HepG2 (cell line): ENCODE data around the gene TMEM209. TPM values are rescaled to one million over a fixed set of nuclear protein-coding genes. Genes with fewer than 3 reads are reported as not detected.

Experiments
- ATAC-seq: fragments of 200-7000 bp; cut with Tn5 transposase; 3 replicates; pipeline ENCODE4 v1.9.1; 2020; ENCODE audit warnings: mild to moderate bottlenecking, moderate library complexity
- BruUV-seq: library from RNA; stranded (reverse); fragments of 400-500 nt; replicated peaks from 2 replicates; lab custom pipeline; 2021; lab: Mats Ljungman, UMichigan
- CTCF ChIA-PET: fragments of 300-600 bp; formaldehyde crosslinking; extraction: SDS; loops from one replicate; lab custom pipeline; 2021; ENCODE audit warnings: low total read pairs, inconsistent platforms, low intra/inter-chr PET ratio; lab: Yijun Ruan, JAX
- POLR2A ChIA-PET: fragments of 350-600 bp; sonication (Branson Sonifier 250); formaldehyde crosslinking; loops from one replicate; lab custom pipeline; 2020; ENCODE audit warnings: antibody characterized with exemption, inconsistent platforms; lab: Yijun Ruan, JAX
- DNase-seq: peaks from one replicate; pipeline ENCODE4 v3.0.0-alpha.2; 2015; ENCODE audit warnings: low spot score
- FAIRE-seq: peaks from 3 replicates; lab custom pipeline; 2011; peaks lifted over from hg19 to GRCh38; lab: Jason Lieb, UNC
- H2AFZ ChIP-seq: one replicate; pipeline ENCODE4 v1.6.1; 2011; ENCODE audit warnings: low read length, inconsistent platforms
- H3K27ac ChIP-seq: fragments of 300-600 bp; 3 replicates; pipeline ENCODE4 v1.8.0; 2011; ENCODE audit warnings: mixed run types, mild to moderate bottlenecking, mixed read lengths, low read length, inconsistent platforms; ENCODE audit not compliant: insufficient read depth; ENCODE audit errors: extremely low read length
- H3K27me3 ChIP-seq, 2 experiments: fragments of 200-600 bp in 1 of 2; 2 replicates in 1 of 2; 3 replicates in 1 of 2; pipeline versions ENCODE4 v1.6.0 to v1.8.0; 2011; ENCODE audit warnings: low read length in 2 of 2, mild to moderate bottlenecking in 2 of 2, moderate library complexity in 2 of 2, inconsistent platforms in 1 of 2; ENCODE audit not compliant: insufficient read depth in 2 of 2, control insufficient read depth in 1 of 2
- H3K36me3 ChIP-seq, 2 experiments: fragments of 200-600 bp in 1 of 2; replicated peaks in 1 of 2; 2 replicates in 1 of 2; 3 replicates in 1 of 2; pipeline versions ENCODE4 v1.5.1 to v1.8.0; 2011; ENCODE audit warnings: low read length in 2 of 2, inconsistent platforms in 1 of 2; ENCODE audit not compliant: insufficient read depth in 2 of 2, control insufficient read depth in 1 of 2
- H3K4me1 ChIP-seq: 2 replicates; pipeline ENCODE4 v1.5.1; 2012; ENCODE audit warnings: low read length, inconsistent platforms; ENCODE audit not compliant: insufficient read depth
- H3K4me2 ChIP-seq: 2 replicates; pipeline ENCODE4 v1.6.0; 2011; ENCODE audit warnings: low read depth, low read length, inconsistent platforms
- H3K4me3 ChIP-seq, 3 experiments: fragments of 200-600 bp in 1 of 3; sonication (generic), shearing (Covaris generic) in 1 of 3; replicated peaks in 1 of 3; 2 replicates each; pipeline ENCODE4 v1.5.1; 2011 to 2016; ENCODE audit warnings: low read length in 3 of 3, inconsistent platforms in 2 of 3, low read depth in 2 of 3, mild to moderate bottlenecking in 2 of 3, control low read depth in 1 of 3, mixed read lengths in 1 of 3; ENCODE audit not compliant: insufficient read depth in 1 of 3
- H3K79me2 ChIP-seq: one replicate; pipeline ENCODE4 v1.6.1; 2011; ENCODE audit warnings: low read length, inconsistent platforms; ENCODE audit not compliant: insufficient read depth
- H3K9ac ChIP-seq: 2 replicates; pipeline ENCODE4 v1.6.0; 2011; ENCODE audit warnings: mild to moderate bottlenecking, low read depth, low read length, inconsistent platforms; ENCODE audit not compliant: insufficient read depth
- H3K9me3 ChIP-seq: 2 replicates; pipeline ENCODE4 v1.5.1; 2012; ENCODE audit warnings: mild to moderate bottlenecking, low read length
- H4K20me1 ChIP-seq: 2 replicates; pipeline ENCODE4 v1.6.0; 2011; ENCODE audit warnings: inconsistent platforms, mild to moderate bottlenecking, low read length, moderate library complexity; ENCODE audit not compliant: insufficient read depth
- ATF3 ChIP-seq: sonication (generic); formaldehyde crosslinking; IDR thresholded peaks from 2 replicates; pipeline ENCODE4 v1.4.0; 2020; ENCODE audit warnings: missing genetic modification reagents
- GPBP1L1 ChIP-seq: sonication (generic); formaldehyde crosslinking; IDR thresholded peaks from 2 replicates; pipeline ENCODE4 v1.5.0; 2020; ENCODE audit warnings: mild to moderate bottlenecking, missing genetic modification reagents
- KLF12 ChIP-seq: sonication (generic); formaldehyde crosslinking; IDR thresholded peaks from 2 replicates; pipeline ENCODE4 v1.4.0; 2020; ENCODE audit warnings: missing genetic modification reagents, borderline replicate concordance
- KLF9 ChIP-seq: IDR thresholded peaks from 2 replicates; pipeline ENCODE4 v1.6.1; 2016; ENCODE audit warnings: low read depth
- MBD4 ChIP-seq: IDR thresholded peaks from 2 replicates; pipeline ENCODE4 v1.6.1; 2012; ENCODE audit warnings: low read length, inconsistent platforms, borderline replicate concordance
- MIXL1 ChIP-seq: IDR thresholded peaks from 2 replicates; pipeline ENCODE4 v1.6.1; 2016
- SMYD3 ChIP-seq: sonication (generic); formaldehyde crosslinking; IDR thresholded peaks from 2 replicates; pipeline ENCODE4 v1.8.1; 2023; ENCODE audit warnings: mild to moderate bottlenecking, missing genetic modification reagents
- SP5 ChIP-seq: IDR thresholded peaks from 2 replicates; pipeline ENCODE4 v1.6.1; 2016; ENCODE audit warnings: low read depth, borderline replicate concordance
- TRIM24 ChIP-seq: sonication (generic); formaldehyde crosslinking; IDR thresholded peaks from 2 replicates; pipeline ENCODE4 v1.8.0; 2022; ENCODE audit warnings: mild to moderate bottlenecking, missing genetic modification reagents
- ZNF276 ChIP-seq: sonication (generic); formaldehyde crosslinking; IDR thresholded peaks from 2 replicates; pipeline ENCODE4 v1.4.0; 2020; ENCODE audit warnings: mild to moderate bottlenecking, low read depth, missing genetic modification reagents
- WGBS: methylation state at CpG from one replicate; pipeline ENCODE4 v1.1.6; 2017; ENCODE audit warnings: low lambda C conversion rate; 5-methylcytosine and 5-hydroxymethylcytosine counted together
- in situ Hi-C: cut with HindIII; loops from 2 replicates; pipeline ENCODE4 v1.10.0; 2017; ENCODE audit warnings: low pct_unique_long_range_greater_than_20kb; ENCODE audit not compliant: extremely low pct_ligation_motif_present
- intact Hi-C: fragments of 100-400 bp; cut with micrococcal nuclease; formaldehyde crosslinking; loops from one replicate; pipeline ENCODE4 v1.10.0; 2022; ENCODE audit not compliant: unreplicated experiment
- polyA plus RNA-seq, 8 experiments: library from polyadenylated mRNA; depleted of rRNA in 3 of 8; stranded (reverse) in 7 of 8; unstranded in 1 of 8; fragments of >200 nt; fragmentation: Illumina TruSeq in 4 of 8; extraction: Trizol in 4 of 8; gene quantifications; 2 replicates each; pipeline versions ENCODE4 v1.2.1 to v1.2.3, GENCODE V29; 2011 to 2016; ENCODE audit warnings: low read depth in 4 of 8, missing spikeins in 1 of 8, mixed read lengths in 1 of 8; ENCODE audit not compliant: insufficient read depth in 1 of 8
- total RNA-seq, 5 experiments: library from RNA; depleted of rRNA; stranded (reverse); fragments of >200 nt; fragmentation: Illumina TruSeq; extraction: Trizol; gene quantifications; 2 replicates each; pipeline ENCODE4 v1.2.3, GENCODE V29; 2016; ENCODE audit warnings: low read depth in 1 of 5

TMEM209 gene
- total and polyA plus RNA-seq, 2 of the 13 experiments (the other 11 are each of a cell fraction or from before 2014, with no cell fraction given): 14.5 to 15.6 TPM

GRCh38 chr7:130160455-130160854, 44.8 kb downstream of the TMEM209 start:
- Histone ChIP-seq H3K27ac (no peak overlapping the region), H3K4me3 (no peak overlapping the region), H3K9me3 (no peaks in the 10 kb centered on the region), H3K36me3 (peaks cover 4 to 35% of the 10 kb centered on the region in 2 experiments; a peak in 4 of 5 replicates), H3K27me3 (no peaks in the 10 kb centered on the region), H4K20me1 (no peaks in the 10 kb centered on the region), H3K79me2 (no peaks in the 10 kb centered on the region), H3K4me2 (no peak overlapping the region), H2AFZ (no peak overlapping the region), H3K9ac (no peak overlapping the region)
- intact Hi-C loops: no loop called here
- CTCF ChIA-PET: no interaction called here
- ATAC-seq: no peak
- no TSS peak for BruUV-seq
- WGBS: 97% methylated on average over 8 of the region's 8 CpGs
- no peak for TF ChIP-seq SP5 (CRISPR knock-in tag)
- no peak for TF ChIP-seq MIXL1 (CRISPR knock-in tag)
- no peak for TF ChIP-seq SMYD3 (CRISPR knock-in tag)
- TF ChIP-seq ATF3 (CRISPR knock-in tag): no peak
- no peak for TF ChIP-seq MBD4
- no peak for TF ChIP-seq ZNF276 (CRISPR knock-in tag)
- no peak for TF ChIP-seq GPBP1L1 (CRISPR knock-in tag)
- TF ChIP-seq TRIM24 (CRISPR knock-in tag): no peak
- TF ChIP-seq KLF9 (CRISPR knock-in tag): no peak
- TF ChIP-seq KLF12 (CRISPR knock-in tag): no peak
- TF ChIP-seq, all 625 proteins: peak for 0
- no peak for FAIRE-seq
- no peak for DNase-seq
- H3K4me1 ChIP-seq: no peaks in the 10 kb centered on the region
- in situ Hi-C loops: no loop called here
- POLR2A ChIA-PET: no interaction called here
